Prostate gland (tissue), 2 donors: ENCODE results near the gene ARID5A. TPM values are rescaled to one million over a fixed set of nuclear protein-coding genes. Genes with fewer than 3 reads are reported as not detected.

Experiments
- DNase-seq: peaks from one replicate; pipeline ENCODE4 v3.0.0-alpha.2; 2019; ENCODE audit warnings: low spot score
- H3K27ac ChIP-seq, 2 donors: fragments of 200-600 bp; sonication (generic); 2 replicates each; pipeline ENCODE4 v1.5.1; 2017 to 2019
- H3K27me3 ChIP-seq: fragments of 200-600 bp; sonication (generic); replicated peaks from 2 replicates; pipeline ENCODE4 v1.5.1; 2019; ENCODE audit not compliant: insufficient read depth
- H3K36me3 ChIP-seq, 2 donors: fragments of 200-600 bp; sonication (generic); 1 replicate in 1 of 2; 2 replicates in 1 of 2; pipeline versions ENCODE4 v1.5.1 to v1.8.1; 2017 to 2019
- H3K4me1 ChIP-seq: fragments of 200-600 bp; sonication (generic); replicated peaks from 2 replicates; pipeline ENCODE4 v1.5.1; 2019
- H3K4me3 ChIP-seq, 2 donors: fragments of 200-600 bp; sonication (generic); 2 replicates each; pipeline ENCODE4 v1.5.1; 2017 to 2019
- H3K9me3 ChIP-seq: fragments of 200-600 bp; sonication (generic); 2 replicates; pipeline ENCODE4 v1.5.1; 2017
- CTCF ChIP-seq, 4 experiments: fragments of 200-600 bp in 2 of 4; fragments of 450-650 bp in 2 of 4; sonication (generic) in 2 of 4; IDR thresholded peaks; 1 replicate in 3 of 4; 2 replicates in 1 of 4; pipeline ENCODE4 v1.5.1; 2016 to 2019; ENCODE audit warnings: antibody characterized with exemption in 4 of 4, mild to moderate bottlenecking in 2 of 4, moderate library complexity in 2 of 4
- POLR2A ChIP-seq: fragments of 450-650 bp; IDR thresholded peaks from one replicate; pipeline ENCODE4 v1.6.1; 2016; ENCODE audit warnings: antibody characterized with exemption, mild to moderate bottlenecking
- POLR2AphosphoS5 ChIP-seq: sonication (generic); formaldehyde crosslinking; IDR thresholded peaks from one replicate; pipeline ENCODE4 v1.6.1; 2017; ENCODE audit warnings: antibody characterized with exemption
- WGBS: methylation state at CpG from one replicate; pipeline ENCODE4 v1.1.5; 2018; 5-methylcytosine and 5-hydroxymethylcytosine counted together
- intact Hi-C: fragments of 100-400 bp; cut with DNase I; formaldehyde crosslinking; loops from one replicate; pipeline ENCODE4 v1.14.2; 2022
- total RNA-seq, 2 donors: library from RNA; depleted of rRNA; stranded (reverse); fragments of >200 nt; gene quantifications; one replicate each; pipeline ENCODE4 v1.1.0, GENCODE V29; 2016

The ARID5A gene
- total RNA-seq, 2 donors from 2014 or later, result 23.0 to 54.6 TPM

DNA sequence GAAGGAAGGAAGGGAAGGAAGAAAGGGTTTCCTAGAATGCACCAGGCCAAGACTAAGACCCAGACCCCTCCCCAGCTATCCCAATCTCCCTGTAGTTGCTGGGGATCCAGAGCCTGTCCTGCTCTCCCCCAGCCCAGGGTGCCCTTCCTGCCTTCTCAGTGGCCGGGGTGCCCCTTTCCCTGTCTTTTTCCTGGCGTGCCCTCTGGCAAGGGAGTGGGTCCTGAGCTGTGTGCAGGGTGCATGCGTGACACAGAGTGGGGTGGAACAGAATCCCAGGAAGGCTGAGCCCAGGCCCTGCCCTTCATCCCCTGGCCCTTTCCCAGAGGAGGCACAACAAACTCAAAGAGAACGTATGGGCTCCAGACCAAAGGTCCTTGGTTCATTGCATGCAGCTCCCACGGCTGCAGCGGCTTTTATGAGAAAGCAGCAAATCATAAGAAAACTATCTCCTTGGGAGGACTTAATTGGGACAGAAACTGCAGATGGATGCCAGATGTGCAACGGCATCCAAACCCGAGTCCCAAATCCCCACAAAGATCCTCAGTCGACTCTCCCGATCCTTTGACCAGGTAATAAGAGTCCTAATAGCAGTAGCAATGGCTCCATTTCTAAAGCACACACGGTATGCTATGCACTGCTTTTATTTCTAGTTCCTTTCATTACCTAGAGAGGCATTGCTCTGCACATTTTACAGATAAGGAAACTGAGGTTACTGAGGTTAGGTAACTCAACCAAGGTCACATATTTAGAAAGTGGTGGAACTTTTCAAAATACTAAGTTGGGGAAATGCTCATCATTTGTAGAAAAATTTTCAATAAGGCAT lies 12.7 kb upstream of the ARID5A start:
- no peak overlapping the region for H3K4me3 ChIP-seq
- no peak for DNase-seq
- H3K9me3 ChIP-seq, result no peaks in the 10 kb centered on the region
- H3K27me3 ChIP-seq, result no peaks in the 10 kb centered on the region
- H3K4me1 ChIP-seq, result peaks cover 2% of the 10 kb centered on the region
- WGBS, result 44% methylated on average over 10 of the region's 11 CpGs
- intact Hi-C loops, result no loop called here
- H3K36me3 ChIP-seq, result no peaks in the 10 kb centered on the region
- H3K27ac ChIP-seq, result no peak overlapping the region
- TF ChIP-seq POLR2A (no peak), POLR2AphosphoS5 (no peak), CTCF (IDR thresholded peaks at IDR 0.05) (no peak)

- TF ChIP-seq POLR2A (no peak), POLR2AphosphoS5 (no peak), CTCF (IDR thresholded peaks at IDR 0.05) (no peak)
- intact Hi-C loops, result loop anchor here (5.0 kb wide), 1 partner anchor 238 kb away; the partner anchor contains the start of gene CNNM4
- WGBS, result 77% methylated on average over 15 of the region's 15 CpGs
Measured at GRCh38 chr2:96524482-96525210, 11.9 kb upstream of the ARID5A start.

GRCh38 chr2:96525211-96525507 lies 11.4 kb upstream of the ARID5A start:
- no peaks in the 10 kb centered on the region for H3K9me3 ChIP-seq
- no peaks in the 10 kb centered on the region for H3K36me3 ChIP-seq
- TF ChIP-seq POLR2A (no peak), CTCF (IDR thresholded peaks at IDR 0.05) (no peak), POLR2AphosphoS5 (no peak)
- WGBS, result 96% methylated on average over 4 of the region's 4 CpGs
- no peaks in the 10 kb centered on the region for H3K27me3 ChIP-seq
- H3K27ac ChIP-seq, result no peak overlapping the region
- peaks cover 2% of the 10 kb centered on the region for H3K4me1 ChIP-seq
- no peak for DNase-seq
- intact Hi-C loops, result loop anchor here (5.0 kb wide), 1 partner anchor 237 kb away; the partner anchor contains the start of gene CNNM4
- no peak overlapping the region for H3K4me3 ChIP-seq

More at GRCh38 chr2:96524482-96525210, 11.9 kb upstream of the ARID5A start:
- H3K9me3 ChIP-seq, result no peaks in the 10 kb centered on the region
- no peak overlapping the region for H3K4me3 ChIP-seq
- H3K27me3 ChIP-seq, result no peaks in the 10 kb centered on the region
- no peaks in the 10 kb centered on the region for H3K36me3 ChIP-seq
- DNase-seq, result no peak
- no peak overlapping the region for H3K27ac ChIP-seq
- peaks cover 2% of the 10 kb centered on the region for H3K4me1 ChIP-seq

DNA sequence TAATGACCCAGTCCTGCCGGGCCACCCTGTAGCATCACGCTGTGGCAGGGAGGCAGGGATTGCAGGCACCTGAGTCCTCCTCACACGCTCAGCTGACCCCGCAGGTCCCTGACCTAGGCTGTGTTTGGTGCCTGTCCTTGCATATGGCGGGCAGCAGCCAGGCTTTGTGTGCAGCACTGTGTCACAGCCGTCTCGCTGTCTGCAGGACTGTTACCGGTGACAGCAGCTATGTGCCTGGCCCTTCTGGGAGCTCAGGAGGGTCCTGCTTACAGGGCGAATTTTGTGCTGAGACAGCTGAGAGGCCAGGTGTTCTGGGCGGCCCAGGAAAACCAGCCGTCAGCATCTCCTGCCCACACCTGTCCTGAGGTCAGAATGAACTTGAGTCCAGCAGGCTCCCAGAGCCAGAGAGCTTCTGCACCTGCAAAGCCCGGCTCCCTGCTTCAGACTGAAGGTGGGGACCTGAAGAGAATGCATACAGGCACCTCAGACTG lies 10.4 kb upstream of the ARID5A start:
- peaks cover 2% of the 10 kb centered on the region for H3K4me1 ChIP-seq
- intact Hi-C loops, result loop anchor here (5.0 kb wide), 1 partner anchor 236 kb away; the partner anchor contains the start of gene CNNM4
- H3K9me3 ChIP-seq, result no peaks in the 10 kb centered on the region
- no peaks in the 10 kb centered on the region for H3K36me3 ChIP-seq
- no peak for DNase-seq
- no peak overlapping the region for H3K4me3 ChIP-seq
- no peak for TF ChIP-seq CTCF (IDR thresholded peaks at IDR 0.05)
- no peak for TF ChIP-seq POLR2AphosphoS5
- no peak for TF ChIP-seq POLR2A
- no peaks in the 10 kb centered on the region for H3K27me3 ChIP-seq
- no peak overlapping the region for H3K27ac ChIP-seq
- WGBS, result 96% methylated on average over 12 of the region's 12 CpGs
